IPS-20b (cell line): ENCODE results near the gene ENDOD1.

Experiments used
- H3K27ac ChIP-seq: one replicate; pipeline ENCODE4 v1.5.1; 2013; ENCODE audit warnings: low read length
- H3K27me3 ChIP-seq: 2 replicates; pipeline ENCODE4 v1.6.1; 2013; ENCODE audit warnings: mild to moderate bottlenecking, low read length, inconsistent platforms; ENCODE audit not compliant: insufficient read depth
- H3K36me3 ChIP-seq: 2 replicates; pipeline ENCODE4 v1.6.1; 2013; ENCODE audit warnings: low read depth, mild to moderate bottlenecking, inconsistent platforms, low read length, moderate library complexity; ENCODE audit not compliant: insufficient read depth
- H3K4me1 ChIP-seq: 2 replicates; pipeline ENCODE4 v1.6.1; 2013; ENCODE audit warnings: mild to moderate bottlenecking, control low read depth, inconsistent platforms, low read length, moderate library complexity; ENCODE audit not compliant: insufficient read depth
- H3K4me3 ChIP-seq: 2 replicates; pipeline ENCODE4 v1.5.1; 2013; ENCODE audit warnings: mild to moderate bottlenecking, low read length, inconsistent platforms
- H3K9ac ChIP-seq: 2 replicates; pipeline ENCODE4 v1.6.1; 2013; ENCODE audit warnings: low read depth, mild to moderate bottlenecking, inconsistent platforms, low read length, moderate library complexity
- H3K9me3 ChIP-seq: 2 replicates; pipeline ENCODE4 v1.6.1; 2013; ENCODE audit warnings: mild to moderate bottlenecking, low read depth, low read length, inconsistent platforms; ENCODE audit not compliant: insufficient read depth

The ENDOD1 gene

GRCh38 chr11:95078526-95078925 lies 11.1 kb upstream of the ENDOD1 start:
- H3K4me1 ChIP-seq = peaks cover 5% of the 10 kb centered on the region; the same call in 1 of the 2 replicates
- no peak overlapping the region for H3K27ac ChIP-seq
- H3K36me3 ChIP-seq = no peaks in the 10 kb centered on the region
- no peak overlapping the region for H3K9ac ChIP-seq
- H3K4me3 ChIP-seq = no peak overlapping the region
- no peaks in the 10 kb centered on the region for H3K27me3 ChIP-seq
- H3K9me3 ChIP-seq = no peaks in the 10 kb centered on the region

DNA sequence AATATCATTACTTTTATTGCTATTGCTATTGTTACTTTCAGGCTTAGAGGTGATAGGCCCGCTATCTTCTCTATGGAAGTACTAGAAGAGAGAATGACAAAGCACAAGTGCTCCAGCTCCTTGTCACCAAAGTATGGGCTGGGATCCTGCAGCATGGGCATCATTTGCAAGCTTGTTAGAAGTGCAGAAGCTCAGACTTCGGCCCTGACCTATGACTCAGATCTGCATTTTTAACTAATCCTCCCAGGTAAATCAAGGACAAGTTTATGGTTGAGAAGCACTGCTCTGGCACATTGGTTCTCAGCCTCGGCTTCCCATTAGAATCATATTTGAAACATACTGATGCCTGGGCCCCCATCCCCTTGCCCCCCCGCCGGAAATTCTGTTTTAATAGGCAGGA lies 8.6 kb upstream of the ENDOD1 start:
- Histone ChIP-seq H3K9me3 (no peaks in the 10 kb centered on the region), H3K36me3 (no peaks in the 10 kb centered on the region), H3K4me1 (peaks cover 5% of the 10 kb centered on the region; the same call in 1 of the 2 replicates), H3K27me3 (no peaks in the 10 kb centered on the region; the same call in 1 of the 2 replicates), H3K4me3 (no peak overlapping the region), H3K9ac (no peak overlapping the region), H3K27ac (no peak overlapping the region)

- Histone ChIP-seq H3K27ac (no peak overlapping the region), H3K9ac (no peak overlapping the region), H3K27me3 (no peaks in the 10 kb centered on the region; the same call in 1 of the 2 replicates), H3K36me3 (no peaks in the 10 kb centered on the region), H3K9me3 (no peaks in the 10 kb centered on the region), H3K4me3 (no peak overlapping the region), H3K4me1 (peaks cover 5% of the 10 kb centered on the region; the same call in 1 of the 2 replicates)
These were observed 8.2 kb upstream of the ENDOD1 start for GRCh38 chr11:95081412-95081811.

- no peaks in the 10 kb centered on the region for H3K9me3 ChIP-seq
- no peak overlapping the region for H3K4me3 ChIP-seq
- peaks cover 3% of the 10 kb centered on the region; the same call in 1 of the 2 replicates for H3K4me1 ChIP-seq
- no peaks in the 10 kb centered on the region; the same call in 1 of the 2 replicates for H3K27me3 ChIP-seq
- no peak overlapping the region for H3K9ac ChIP-seq
- no peak overlapping the region for H3K27ac ChIP-seq
- no peaks in the 10 kb centered on the region for H3K36me3 ChIP-seq
These were observed 7.1 kb upstream of the ENDOD1 start for GRCh38 chr11:95082576-95083001.

- Histone ChIP-seq H3K27ac (no peak overlapping the region), H3K27me3 (peaks cover 13% of the 10 kb centered on the region), H3K9me3 (no peaks in the 10 kb centered on the region), H3K9ac (no peak overlapping the region), H3K4me3 (no peak overlapping the region), H3K4me1 (peaks cover 8% of the 10 kb centered on the region), H3K36me3 (no peaks in the 10 kb centered on the region)
These were observed 5.1 kb upstream of the ENDOD1 start for GRCh38 chr11:95084509-95084908.

- H3K27me3 ChIP-seq = peaks cover 17% of the 10 kb centered on the region
- no peaks in the 10 kb centered on the region for H3K36me3 ChIP-seq
- no peak overlapping the region for H3K27ac ChIP-seq
- no peak overlapping the region for H3K9ac ChIP-seq
- H3K4me1 ChIP-seq = peaks cover 8% of the 10 kb centered on the region
- no peaks in the 10 kb centered on the region for H3K9me3 ChIP-seq
- H3K4me3 ChIP-seq = no peak overlapping the region
These were observed 4.4 kb upstream of the ENDOD1 start for GRCh38 chr11:95085117-95085816.

DNA sequence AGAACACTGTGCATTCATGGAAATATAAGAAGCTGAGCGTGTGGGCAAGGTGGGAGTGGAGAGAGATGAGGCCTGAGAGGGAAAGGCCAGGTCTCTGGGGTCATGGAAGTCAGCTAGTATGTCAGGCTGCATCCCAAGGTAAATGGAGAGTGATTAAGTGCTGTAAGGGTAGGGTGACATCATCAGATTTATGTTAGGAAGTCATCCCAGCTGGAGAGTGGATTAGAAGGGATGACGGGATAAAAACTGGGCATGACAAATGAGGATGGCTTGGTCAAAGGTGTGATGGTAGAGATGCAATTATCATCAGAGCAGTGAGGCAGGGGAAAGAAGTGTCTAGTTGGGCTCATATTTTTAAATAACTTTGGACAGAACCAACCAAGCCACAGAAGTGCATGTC lies 3.5 kb upstream of the ENDOD1 start:
- no peak overlapping the region for H3K27ac ChIP-seq
- H3K4me1 ChIP-seq = peaks cover 9% of the 10 kb centered on the region; the same call in 1 of the 2 replicates
- H3K9ac ChIP-seq = no peak overlapping the region
- no peaks in the 10 kb centered on the region for H3K36me3 ChIP-seq
- no peak overlapping the region for H3K4me3 ChIP-seq
- H3K9me3 ChIP-seq = no peaks in the 10 kb centered on the region
- H3K27me3 ChIP-seq = peaks cover 26% of the 10 kb centered on the region

GRCh38 chr11:95086836-95087570 lies 2.6 kb upstream of the ENDOD1 start:
- no peak overlapping the region for H3K27ac ChIP-seq

DNA sequence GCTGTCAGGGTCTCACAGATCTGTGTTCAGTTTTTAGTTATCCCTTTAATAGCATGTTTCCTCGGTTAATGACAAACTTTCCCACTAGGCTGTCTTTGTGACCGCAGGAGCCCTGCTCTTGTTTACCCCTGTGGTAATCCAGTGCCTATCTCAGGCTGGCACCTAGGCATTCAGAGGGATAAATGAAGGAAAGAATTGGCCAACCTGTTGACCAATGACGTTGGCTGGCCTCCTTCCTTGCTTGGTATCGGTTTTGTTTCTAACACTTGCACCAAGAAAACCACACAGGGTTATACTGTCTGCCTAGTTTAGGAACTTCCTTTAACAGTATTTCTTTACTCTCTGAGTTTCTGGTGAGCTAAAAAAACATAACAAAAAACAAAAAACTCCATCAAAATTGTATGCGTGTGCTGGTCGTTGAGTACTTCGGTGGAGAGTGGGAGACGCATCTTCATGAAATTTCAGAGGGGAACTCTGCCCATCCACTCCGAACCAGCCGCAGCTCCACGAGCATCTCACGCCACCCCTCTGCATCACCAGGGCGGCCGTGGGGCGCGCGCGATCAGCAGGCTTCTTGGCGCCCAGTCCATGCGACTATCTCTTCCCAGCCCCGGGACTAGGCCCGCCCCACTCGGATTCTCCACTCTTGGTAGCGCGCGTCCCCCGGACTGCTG lies 563 bp upstream of the ENDOD1 start:
- peaks cover 43% of the 10 kb centered on the region for H3K27me3 ChIP-seq
- no peaks in the 10 kb centered on the region for H3K9me3 ChIP-seq
- H3K4me3 ChIP-seq = peak overlapping the region; percentile 82
- H3K36me3 ChIP-seq = no peaks in the 10 kb centered on the region
- H3K27ac ChIP-seq = no peak overlapping the region
- peaks cover 14% of the 10 kb centered on the region; the same call in 1 of the 2 replicates for H3K4me1 ChIP-seq
- peak overlapping the region; percentile 62; the same call in 1 of the 2 replicates for H3K9ac ChIP-seq

More at GRCh38 chr11:95086836-95087570, 2.6 kb upstream of the ENDOD1 start:
- H3K9me3 ChIP-seq = no peaks in the 10 kb centered on the region
- H3K4me1 ChIP-seq = peaks cover 7% of the 10 kb centered on the region; the same call in 1 of the 2 replicates
- no peak overlapping the region for H3K9ac ChIP-seq
- H3K4me3 ChIP-seq = no peak overlapping the region
- no peaks in the 10 kb centered on the region for H3K36me3 ChIP-seq
- peaks cover 35% of the 10 kb centered on the region for H3K27me3 ChIP-seq

DNA sequence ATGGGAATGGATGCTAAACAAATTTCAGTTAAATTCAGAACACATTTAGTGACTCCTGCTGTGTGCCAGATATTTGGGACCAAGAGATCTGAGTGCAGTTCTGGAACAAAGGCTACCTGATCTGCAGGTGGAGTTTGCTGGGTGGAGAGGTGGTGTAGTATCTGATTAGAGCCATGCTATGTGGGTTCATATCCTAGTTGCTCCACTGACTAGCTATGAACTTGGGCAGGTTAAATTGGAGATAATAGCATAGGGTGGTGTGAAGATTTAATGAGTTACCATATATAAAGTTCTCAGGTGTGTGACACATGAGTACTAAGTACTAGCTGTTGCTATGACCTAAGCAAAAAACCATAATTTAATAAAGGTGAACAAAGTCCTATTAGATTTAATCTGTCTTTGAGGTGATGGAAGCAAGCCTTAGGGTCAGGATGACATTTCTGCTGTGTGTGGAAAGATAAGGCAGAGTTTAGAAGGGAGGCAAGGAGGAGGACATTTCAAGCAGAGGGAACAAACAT lies 2.1 kb downstream of the ENDOD1 start:
- Histone ChIP-seq H3K4me3 (no peak overlapping the region), H3K9me3 (no peaks in the 10 kb centered on the region), H3K36me3 (no peaks in the 10 kb centered on the region), H3K9ac (no peak overlapping the region), H3K27ac (no peak overlapping the region), H3K4me1 (peaks cover 14% of the 10 kb centered on the region; the same call in 1 of the 2 replicates), H3K27me3 (peaks cover 43% of the 10 kb centered on the region)

DNA sequence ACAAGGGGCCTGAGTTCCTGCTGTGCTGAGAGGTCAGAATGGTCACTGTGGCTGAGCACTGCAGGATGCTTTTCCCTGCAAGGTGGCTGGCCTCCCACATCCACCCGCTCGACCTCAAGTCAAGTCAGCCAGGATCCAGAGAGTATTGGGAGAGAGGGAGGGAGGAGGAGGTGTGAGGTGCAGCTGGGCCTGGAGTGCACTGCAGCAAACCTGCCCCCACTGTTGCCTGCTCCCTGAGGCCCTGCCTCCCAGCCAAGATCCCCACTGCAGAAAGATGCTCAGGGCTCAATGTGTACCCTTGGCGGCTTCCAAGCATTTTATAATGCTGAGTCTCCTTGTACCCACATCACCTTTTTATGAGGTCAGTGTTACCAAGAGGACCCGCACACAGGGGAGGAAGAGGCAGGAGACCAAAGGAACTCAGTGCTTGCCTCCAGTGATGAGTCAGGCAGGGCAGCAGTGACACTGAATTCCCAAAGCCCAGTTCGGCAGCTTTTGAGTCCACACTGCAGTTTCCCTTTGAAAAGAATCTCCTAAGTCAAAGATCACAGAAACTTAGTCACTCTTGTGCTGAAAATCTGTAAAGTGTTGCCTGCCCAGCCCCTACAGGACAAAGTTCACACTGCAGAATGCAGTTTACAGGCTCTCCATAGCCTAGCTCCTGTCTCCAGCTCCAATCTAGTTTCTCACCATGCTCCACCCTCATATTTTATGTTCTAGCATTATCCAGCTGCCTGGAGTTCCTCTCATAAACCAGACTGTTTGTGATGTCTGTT lies 3.1 kb downstream of the ENDOD1 start:
- H3K27ac ChIP-seq = no peak overlapping the region
- peaks cover 14% of the 10 kb centered on the region; the same call in 1 of the 2 replicates for H3K4me1 ChIP-seq
- H3K4me3 ChIP-seq = no peak overlapping the region
- H3K9ac ChIP-seq = no peak overlapping the region
- no peaks in the 10 kb centered on the region for H3K9me3 ChIP-seq
- peaks cover 43% of the 10 kb centered on the region for H3K27me3 ChIP-seq
- H3K36me3 ChIP-seq = no peaks in the 10 kb centered on the region
